PFSK-1 (cell line): Measurements from ENCODE around the gene ASCC3.

Source experiments
- FOXP2 ChIP-seq: optimal IDR thresholded peaks from 2 replicates; pipeline ENCODE3; 2011; ENCODE audit warnings: borderline replicate concordance, control low read depth, inconsistent platforms; ENCODE audit not compliant: insufficient read depth; ENCODE audit errors: extremely low read length, extremely low read depth
- POLR2AphosphoS5 ChIP-seq: IDR thresholded peaks from 2 replicates; pipeline ENCODE4 v1.6.1; 2012; ENCODE audit warnings: low read depth, mild to moderate bottlenecking, control low read depth, low read length, moderate library complexity
- TF ChIP-seq, protein P1 (sequence below), 2 experiments: IDR thresholded peaks; 2 replicates each; pipeline versions ENCODE4 v1.6.1 to v1.8.0; 2011 to 2012; ENCODE audit warnings: low read depth in 2 of 2, low read length in 2 of 2, control low read depth in 1 of 2, inconsistent platforms in 1 of 2, mild to moderate bottlenecking in 1 of 2, moderate library complexity in 1 of 2; ENCODE audit not compliant: insufficient read depth in 1 of 2

DNA sequence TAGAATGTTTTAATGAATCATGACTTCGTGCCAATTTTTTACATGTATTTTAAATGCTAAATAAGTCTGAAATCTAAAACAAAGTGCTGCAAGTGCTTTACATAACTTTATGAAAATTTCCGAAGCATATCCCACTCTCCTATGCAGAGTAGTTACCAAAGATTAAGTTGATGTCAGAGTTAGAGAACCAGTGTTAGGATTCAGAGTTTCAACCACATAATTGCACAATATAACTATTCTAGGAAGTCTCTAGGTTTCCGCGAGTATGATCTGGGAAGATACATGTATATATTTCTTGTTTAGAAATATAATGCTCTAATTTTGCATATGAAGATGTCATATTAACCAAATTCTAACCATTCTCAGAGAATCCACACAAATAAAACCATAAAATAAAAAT lies 74.8 kb downstream of the ASCC3 start:
- no peak for TF ChIP-seq POLR2AphosphoS5
- TF ChIP-seq, protein P1, sequence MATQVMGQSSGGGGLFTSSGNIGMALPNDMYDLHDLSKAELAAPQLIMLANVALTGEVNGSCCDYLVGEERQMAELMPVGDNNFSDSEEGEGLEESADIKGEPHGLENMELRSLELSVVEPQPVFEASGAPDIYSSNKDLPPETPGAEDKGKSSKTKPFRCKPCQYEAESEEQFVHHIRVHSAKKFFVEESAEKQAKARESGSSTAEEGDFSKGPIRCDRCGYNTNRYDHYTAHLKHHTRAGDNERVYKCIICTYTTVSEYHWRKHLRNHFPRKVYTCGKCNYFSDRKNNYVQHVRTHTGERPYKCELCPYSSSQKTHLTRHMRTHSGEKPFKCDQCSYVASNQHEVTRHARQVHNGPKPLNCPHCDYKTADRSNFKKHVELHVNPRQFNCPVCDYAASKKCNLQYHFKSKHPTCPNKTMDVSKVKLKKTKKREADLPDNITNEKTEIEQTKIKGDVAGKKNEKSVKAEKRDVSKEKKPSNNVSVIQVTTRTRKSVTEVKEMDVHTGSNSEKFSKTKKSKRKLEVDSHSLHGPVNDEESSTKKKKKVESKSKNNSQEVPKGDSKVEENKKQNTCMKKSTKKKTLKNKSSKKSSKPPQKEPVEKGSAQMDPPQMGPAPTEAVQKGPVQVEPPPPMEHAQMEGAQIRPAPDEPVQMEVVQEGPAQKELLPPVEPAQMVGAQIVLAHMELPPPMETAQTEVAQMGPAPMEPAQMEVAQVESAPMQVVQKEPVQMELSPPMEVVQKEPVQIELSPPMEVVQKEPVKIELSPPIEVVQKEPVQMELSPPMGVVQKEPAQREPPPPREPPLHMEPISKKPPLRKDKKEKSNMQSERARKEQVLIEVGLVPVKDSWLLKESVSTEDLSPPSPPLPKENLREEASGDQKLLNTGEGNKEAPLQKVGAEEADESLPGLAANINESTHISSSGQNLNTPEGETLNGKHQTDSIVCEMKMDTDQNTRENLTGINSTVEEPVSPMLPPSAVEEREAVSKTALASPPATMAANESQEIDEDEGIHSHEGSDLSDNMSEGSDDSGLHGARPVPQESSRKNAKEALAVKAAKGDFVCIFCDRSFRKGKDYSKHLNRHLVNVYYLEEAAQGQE (IDR thresholded peaks at IDR 0.05; ENCODE audit: insufficient read depth in 1 of 2, low read depth in 2 of 2, low read length in 2 of 2), result no peak
- TF ChIP-seq FOXP2, result no peak
